IPS DF 19.7 (cell line): Measurements from ENCODE around the gene ITGB7.

Experiments
- DNase-seq: peaks from one replicate; pipeline ENCODE4 v3.0.0-alpha.2; 2013; ENCODE audit warnings: low read depth, low spot score

The ITGB7 gene

DNA sequence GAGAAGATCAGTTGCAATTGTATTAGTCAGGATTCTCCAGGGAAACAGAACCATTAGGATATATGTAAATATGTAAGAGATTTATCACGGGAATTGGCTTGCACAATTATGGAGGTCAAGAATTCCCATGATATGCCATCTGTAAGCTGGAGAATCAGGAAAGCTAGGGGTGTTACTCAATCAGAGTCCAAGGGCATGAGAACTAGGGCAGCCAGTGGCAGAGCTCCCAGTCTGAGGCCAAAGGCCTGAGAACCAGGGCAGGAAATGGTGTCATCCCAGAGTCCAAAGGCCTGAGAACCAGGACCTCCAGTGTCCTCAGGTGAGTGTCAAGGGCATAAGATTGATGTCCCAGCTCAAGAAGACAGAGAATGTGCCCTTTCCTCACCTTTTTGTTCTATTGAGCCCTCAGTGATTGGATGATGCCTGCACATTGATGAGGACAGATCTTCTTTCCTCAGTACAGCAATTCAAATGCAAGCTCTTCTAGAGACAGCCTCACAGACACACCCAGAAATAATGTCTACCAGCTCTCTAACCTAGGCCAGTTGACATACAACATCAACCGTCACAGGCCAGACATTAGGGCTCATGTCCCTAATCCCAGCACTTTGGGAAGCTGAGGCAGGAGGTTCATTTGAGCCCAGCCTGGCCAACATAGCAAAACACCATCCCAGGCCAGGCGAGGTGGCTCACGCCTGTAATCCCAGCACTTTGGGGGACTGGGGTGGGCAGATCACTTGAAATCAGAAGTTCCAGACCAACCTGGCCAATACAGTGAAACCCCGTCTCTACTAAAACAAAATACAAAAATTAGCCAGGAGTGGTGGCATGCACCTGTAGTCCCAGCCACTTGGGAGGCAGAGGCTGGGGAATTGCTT is 61.4 kb downstream of the ITGB7 start:
- no peak for DNase-seq

DNA sequence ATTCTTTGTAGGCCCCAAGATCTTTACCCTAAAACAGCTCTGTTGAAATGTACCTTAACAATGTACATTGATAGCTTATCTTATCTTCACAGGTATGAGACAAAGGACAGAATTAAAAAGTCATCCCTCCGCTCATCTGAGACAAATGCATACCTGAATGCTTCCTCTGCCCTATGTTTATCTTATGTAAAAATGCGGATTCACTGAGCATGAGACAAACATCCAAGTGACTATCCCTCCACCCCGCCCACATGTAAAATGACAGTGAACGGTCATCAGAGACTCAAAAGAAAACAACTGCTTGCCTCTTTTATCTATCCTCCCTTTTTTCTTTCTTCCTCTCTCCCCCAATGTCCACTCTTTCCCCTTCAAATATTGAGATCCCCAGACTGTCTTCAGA is 63.7 kb downstream of the ITGB7 start:
- no peak for DNase-seq
